SK-N-SH (cell line): Measurements from ENCODE around the gene SETD3.

Source experiments
- CHD2 ChIP-seq: fragments of 150-350 bp; IDR thresholded peaks from 2 replicates; pipeline ENCODE4 v1.6.1; 2018; ENCODE audit warnings: low read length; ENCODE audit not compliant: partially characterized antibody
- CTCF ChIP-seq: fragments of 200-600 bp; sonication (generic); IDR thresholded peaks from 2 replicates; pipeline ENCODE4 v1.6.1; 2017; ENCODE audit warnings: antibody characterized with exemption, mild to moderate bottlenecking, moderate library complexity
- EP300 ChIP-seq, 2 experiments: IDR thresholded peaks; 2 replicates each; pipeline versions ENCODE4 v1.4.0 to v1.6.1; 2012; ENCODE audit warnings: borderline replicate concordance in 1 of 2, low read depth in 1 of 2, low read length in 1 of 2
- EZH2phosphoT487 ChIP-seq: fragments of 200-600 bp; sonication (generic); IDR thresholded peaks from 2 replicates; pipeline ENCODE4 v1.6.1; 2017; ENCODE audit warnings: low read depth, mixed run types, mild to moderate bottlenecking, antibody characterized with exemption, moderate library complexity, borderline replicate concordance
- IRF3 ChIP-seq: fragments of 150-350 bp; IDR thresholded peaks from 2 replicates; pipeline ENCODE4 v1.6.1; 2016; ENCODE audit warnings: mild to moderate bottlenecking, low read depth, low read length
- JUND ChIP-seq: IDR thresholded peaks from 2 replicates; pipeline ENCODE4 v1.4.0; 2012
- RCOR1 ChIP-seq: fragments of 150-350 bp; IDR thresholded peaks from 2 replicates; pipeline ENCODE4 v1.6.1; 2017; ENCODE audit warnings: antibody characterized with exemption, low read length
- USF1 ChIP-seq: IDR thresholded peaks from 2 replicates; pipeline ENCODE4 v1.4.0; 2012; ENCODE audit warnings: low read depth, borderline replicate concordance

GRCh38 chr14:99451234-99451633 is 29.4 kb downstream of the SETD3 start:
- TF ChIP-seq RCOR1 (no peak), EP300 (IDR thresholded peaks at IDR 0.05; ENCODE audit: borderline replicate concordance in 1 of 2, low read depth in 1 of 2, low read length in 1 of 2) (no peak), USF1 (no peak), CTCF (no peak), EZH2phosphoT487 (no peak), CHD2 (no peak), JUND (no peak), IRF3 (no peak)
